ENCODE data around the gene XYLT2.

XYLT2 gene

GRCh38 chr17:50363217-50364060, 17.5 kb downstream of the XYLT2 start:
- no peak for DNase-seq (ENCODE audit: low spot score)

- DNase-seq (ENCODE audit: low spot score): no peak
Measured at GRCh38 chr17:50364061-50364458, 18.1 kb downstream of the XYLT2 start.

- DNase-seq (ENCODE audit: low spot score): no peak
Measured at GRCh38 chr17:50364715-50365114, 18.8 kb downstream of the XYLT2 start.

- DNase-seq (ENCODE audit: low spot score): no peak
Measured at GRCh38 chr17:50365165-50365564, 19.2 kb downstream of the XYLT2 start.

GRCh38 chr17:50365649-50366393, 19.9 kb downstream of the XYLT2 start:
- DNase-seq (ENCODE audit: low spot score): no peak

- no peak for DNase-seq (ENCODE audit: low spot score)
Measured at GRCh38 chr17:50367401-50367800, 21.5 kb downstream of the XYLT2 start.

- DNase-seq (ENCODE audit: low spot score): no peak
Measured at GRCh38 chr17:50370052-50370451, 24.1 kb downstream of the XYLT2 start.

GRCh38 chr17:50371526-50371925, 25.6 kb downstream of the XYLT2 start:
- no peak for DNase-seq (ENCODE audit: low spot score)

GRCh38 chr17:50372222-50372757, 26.4 kb downstream of the XYLT2 start:
- DNase-seq (ENCODE audit: low spot score): no peak

- DNase-seq (ENCODE audit: low spot score): peak; percentile 77
Measured at GRCh38 chr17:50372758-50373556, 27.0 kb downstream of the XYLT2 start, which contains the start of the genes EME1 and MRPL27. TSS of gene EME1 (plus strand) at chr17:50373229. CDS start at chr17:50375209, 1,980 bp downstream. TSS of gene MRPL27 (minus strand) at chr17:50373184. CDS start at chr17:50373170, 14 bp downstream.

GRCh38 chr17:50373705-50374104, 27.8 kb downstream of the XYLT2 start:
- no peak for DNase-seq (ENCODE audit: low spot score)

GRCh38 chr17:50375858-50376538, 30.1 kb downstream of the XYLT2 start:
- no peak for DNase-seq (ENCODE audit: low spot score)

GRCh38 chr17:50379351-50380132, 33.6 kb downstream of the XYLT2 start:
- no peak for DNase-seq (ENCODE audit: low spot score)

- no peak for DNase-seq (ENCODE audit: low spot score)
Measured at GRCh38 chr17:50380369-50381259, 34.7 kb downstream of the XYLT2 start.

GRCh38 chr17:50381260-50381815, 35.4 kb downstream of the XYLT2 start:
- DNase-seq (ENCODE audit: low spot score): no peak

- no peak for DNase-seq (ENCODE audit: low spot score)
Measured at GRCh38 chr17:50381920-50382319, 36.0 kb downstream of the XYLT2 start.

GRCh38 chr17:50382931-50383330, 37.0 kb downstream of the XYLT2 start:
- DNase-seq (ENCODE audit: low spot score): no peak

- no peak for DNase-seq (ENCODE audit: low spot score)
Measured at GRCh38 chr17:50386510-50386909, 40.6 kb downstream of the XYLT2 start.

- no peak for DNase-seq (ENCODE audit: low spot score)
Measured at GRCh38 chr17:50388728-50389127, 42.8 kb downstream of the XYLT2 start.
